SK-N-MC (cell line): ENCODE measurements around the gene RHBDL1.

Experiments
- DNase-seq: peaks from one replicate; pipeline ENCODE4 v3.0.0-alpha.2; 2011; ENCODE audit warnings: low read depth, low spot score
- H3K27ac ChIP-seq: fragments of 200-600 bp; sonication (generic); 2 replicates; pipeline ENCODE4 v1.5.1; 2016; ENCODE audit warnings: mixed run types
- H3K36me3 ChIP-seq: fragments of 200-600 bp; sonication (generic); 2 replicates; pipeline ENCODE4 v1.6.1; 2017; ENCODE audit warnings: antibody characterized with exemption, low read length, mixed read lengths; ENCODE audit not compliant: insufficient read depth
- H3K4me3 ChIP-seq: fragments of 200-600 bp; sonication (generic); 2 replicates; pipeline ENCODE4 v1.5.1; 2016
- H3K9ac ChIP-seq: fragments of 200-600 bp; sonication (generic); 2 replicates; pipeline ENCODE4 v1.8.0; 2017; ENCODE audit warnings: mixed run types, mixed read lengths; ENCODE audit not compliant: insufficient read length
- H3K9me3 ChIP-seq: fragments of 200-600 bp; sonication (generic); 2 replicates; pipeline ENCODE4 v1.6.1; 2017; ENCODE audit warnings: low read depth, mild to moderate bottlenecking, antibody characterized with exemption, low read length, moderate library complexity, mixed read lengths
- EZH2 ChIP-seq: fragments of 200-600 bp; sonication (generic); IDR thresholded peaks from one replicate; pipeline ENCODE4 v1.6.1; 2017; ENCODE audit warnings: antibody characterized with exemption
- FOXP2 ChIP-seq: optimal IDR thresholded peaks from 2 replicates; pipeline ENCODE3; 2011; ENCODE audit warnings: mild to moderate bottlenecking, moderate library complexity; ENCODE audit not compliant: insufficient read depth; ENCODE audit errors: extremely low read length, control extremely low read depth
- POLR2AphosphoS5 ChIP-seq: IDR thresholded peaks from 2 replicates; pipeline ENCODE4 v1.6.1; 2012; ENCODE audit warnings: mild to moderate bottlenecking, low read depth, low read length, borderline replicate concordance

The RHBDL1 gene

DNA sequence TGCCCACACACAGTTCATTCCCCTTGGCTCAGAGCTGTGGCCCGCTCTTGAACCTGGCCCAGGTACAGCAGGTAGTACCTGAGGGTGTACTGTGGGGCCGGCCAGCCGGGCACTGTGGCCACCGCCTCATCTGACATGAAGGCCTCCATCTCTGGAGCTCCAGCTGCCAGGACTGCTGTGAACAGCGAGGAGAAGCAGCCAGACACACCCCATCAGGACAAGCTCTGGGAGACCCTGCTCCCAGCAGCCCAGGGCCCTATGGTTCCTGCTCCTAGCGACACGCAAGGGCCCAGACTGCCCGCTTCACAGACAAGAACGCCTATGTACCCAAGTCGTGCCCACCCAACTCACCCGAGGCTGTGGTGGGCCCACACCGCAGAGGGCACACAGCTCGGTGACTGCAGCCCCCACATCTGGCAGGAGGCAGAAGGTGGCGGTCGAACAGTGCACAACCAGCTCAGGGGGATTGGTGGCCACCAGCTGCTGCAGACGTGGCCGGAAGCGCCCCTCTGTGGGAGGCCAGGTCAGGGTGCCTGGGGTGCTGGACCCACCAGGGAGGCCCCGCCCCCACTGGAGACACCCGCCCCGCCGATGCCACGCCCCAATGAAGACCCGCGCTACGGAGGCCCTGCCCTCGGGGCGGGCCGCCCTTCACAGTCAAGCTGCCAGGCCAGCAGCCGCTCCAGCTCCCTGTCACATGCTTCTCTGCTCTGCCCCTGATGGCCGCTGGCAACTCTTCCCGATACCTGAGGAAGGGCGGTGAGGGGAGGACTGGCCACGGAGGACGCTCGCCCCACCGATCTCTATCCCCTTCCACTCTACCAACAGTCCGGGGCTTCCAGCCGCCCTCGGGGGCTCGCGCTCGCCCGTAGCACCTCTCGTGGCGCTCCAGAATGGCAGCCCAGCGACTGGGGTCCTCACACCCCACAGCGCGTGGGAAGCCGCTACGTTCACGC is 3.7 kb downstream of the RHBDL1 start:
- no peak for DNase-seq
- Histone ChIP-seq H3K9ac (peak overlapping the region; percentile 85), H3K9me3 (no peaks in the 10 kb centered on the region), H3K36me3 (peaks cover 23% of the 10 kb centered on the region), H3K27ac (peak overlapping the region; percentile 91), H3K4me3 (peak overlapping the region; percentile 94)
- TF ChIP-seq FOXP2 (no peak), POLR2AphosphoS5 (no peak; the same call in 1 of the 2 replicates), EZH2 (no peak)

DNA sequence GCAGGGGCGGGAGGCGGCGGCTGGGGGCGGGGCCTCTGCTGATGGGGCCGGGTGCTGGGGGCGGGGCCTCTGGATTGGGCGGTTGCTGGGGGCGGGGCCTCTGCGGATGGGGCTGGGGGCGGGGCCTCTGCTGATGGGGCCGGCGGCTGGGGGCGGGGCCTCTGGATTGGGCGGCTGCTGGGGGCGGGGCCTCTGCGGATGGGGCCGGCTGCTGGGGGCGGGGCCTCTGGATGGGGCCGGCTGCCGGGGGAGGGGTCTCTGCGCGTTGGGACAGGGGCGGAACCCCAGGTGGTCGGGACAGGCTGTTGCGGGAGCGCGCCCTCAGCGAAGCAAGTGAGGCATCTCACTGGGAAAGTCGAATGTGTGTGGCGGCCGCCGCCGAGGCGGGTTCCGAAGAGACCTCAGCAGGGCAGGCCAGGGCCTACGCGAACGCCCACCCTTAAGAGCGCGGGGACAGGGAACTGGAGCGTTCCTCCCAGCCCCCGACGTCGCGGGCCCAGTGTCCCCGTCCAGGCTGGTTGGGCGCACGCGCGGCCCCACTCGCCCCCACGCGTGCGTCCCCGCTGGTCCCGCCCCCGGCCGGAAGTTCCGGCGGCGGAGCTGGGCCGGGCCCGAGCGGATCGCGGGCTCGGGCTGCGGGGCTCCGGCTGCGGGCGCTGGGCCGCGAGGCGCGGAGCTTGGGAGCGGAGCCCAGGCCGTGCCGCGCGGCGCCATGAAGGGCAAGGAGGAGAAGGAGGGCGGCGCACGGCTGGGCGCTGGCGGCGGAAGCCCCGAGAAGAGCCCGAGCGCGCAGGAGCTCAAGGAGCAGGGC is 4.5 kb downstream of the RHBDL1 start, which contains the start of gene STUB1:
STUB1 (plus strand) TSS at position 597 of the 811 bp plus-strand sequence; CDS start at position 713, 116 bp downstream.
- H3K9me3 ChIP-seq: no peaks in the 10 kb centered on the region
- peak within 1 kb of the TSS; percentile 91 for H3K27ac ChIP-seq
- DNase-seq: peak; percentile 52
- H3K9ac ChIP-seq: peak within 1 kb of the TSS; percentile 91
- H3K36me3 ChIP-seq: peaks cover 22% of the 10 kb centered on the region
- TF ChIP-seq FOXP2 (no peak), POLR2AphosphoS5 (peak; percentile 69; the same call in 1 of the 2 replicates), EZH2 (no peak)
- peak within 1 kb of the TSS; percentile 94 for H3K4me3 ChIP-seq

GRCh38 chr16:680625-680945 is 5.1 kb downstream of the RHBDL1 start:
- H3K9ac ChIP-seq: peak overlapping the region; percentile 91
- H3K36me3 ChIP-seq: peaks cover 22% of the 10 kb centered on the region
- TF ChIP-seq POLR2AphosphoS5 (no peak), EZH2 (no peak), FOXP2 (no peak)
- H3K9me3 ChIP-seq: no peaks in the 10 kb centered on the region
- no peak for DNase-seq
- H3K27ac ChIP-seq: peak overlapping the region; percentile 75
- peak overlapping the region; percentile 91 for H3K4me3 ChIP-seq

- Histone ChIP-seq H3K4me3 (peak overlapping the region; percentile 91), H3K27ac (peak overlapping the region; percentile 75), H3K9me3 (no peaks in the 10 kb centered on the region), H3K9ac (peak overlapping the region; percentile 91), H3K36me3 (peaks cover 22% of the 10 kb centered on the region)
- no peak for TF ChIP-seq FOXP2
- no peak for TF ChIP-seq POLR2AphosphoS5
- TF ChIP-seq EZH2: no peak
- no peak for DNase-seq
These were observed 5.7 kb downstream of the RHBDL1 start for GRCh38 chr16:680967-681745.

DNA sequence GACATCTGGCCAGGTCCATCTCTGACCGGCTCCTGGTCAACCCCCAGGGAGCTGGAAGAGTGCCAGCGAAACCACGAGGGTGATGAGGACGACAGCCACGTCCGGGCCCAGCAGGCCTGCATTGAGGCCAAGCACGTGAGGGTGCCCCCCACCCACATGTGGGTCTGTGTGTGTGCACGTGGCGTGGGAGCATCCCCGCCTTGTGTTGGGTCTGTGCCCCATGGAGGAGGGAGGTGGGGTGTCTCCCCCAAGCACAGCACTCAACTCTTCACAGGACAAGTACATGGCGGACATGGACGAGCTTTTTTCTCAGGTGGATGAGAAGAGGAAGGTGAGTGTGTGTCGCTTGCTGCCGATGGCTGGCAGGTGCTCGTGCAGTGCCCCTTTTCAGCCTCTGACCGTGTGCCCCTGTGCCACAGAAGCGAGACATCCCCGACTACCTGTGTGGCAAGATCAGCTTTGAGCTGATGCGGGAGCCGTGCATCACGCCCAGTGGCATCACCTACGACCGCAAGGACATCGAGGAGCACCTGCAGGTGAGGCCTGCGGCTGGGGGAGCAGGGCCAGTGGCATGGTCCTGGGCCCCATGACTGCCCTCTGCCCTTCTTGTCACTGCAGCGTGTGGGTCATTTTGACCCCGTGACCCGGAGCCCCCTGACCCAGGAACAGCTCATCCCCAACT is 6.4 kb downstream of the RHBDL1 start:
- no peak for DNase-seq
- H3K9ac ChIP-seq: peak overlapping the region; percentile 91
- H3K27ac ChIP-seq: no peak overlapping the region
- no peak for TF ChIP-seq FOXP2
- peak; percentile 60 for TF ChIP-seq POLR2AphosphoS5
- H3K36me3 ChIP-seq: peaks cover 22% of the 10 kb centered on the region
- peak overlapping the region; percentile 91 for H3K4me3 ChIP-seq
- H3K9me3 ChIP-seq: no peaks in the 10 kb centered on the region

DNA sequence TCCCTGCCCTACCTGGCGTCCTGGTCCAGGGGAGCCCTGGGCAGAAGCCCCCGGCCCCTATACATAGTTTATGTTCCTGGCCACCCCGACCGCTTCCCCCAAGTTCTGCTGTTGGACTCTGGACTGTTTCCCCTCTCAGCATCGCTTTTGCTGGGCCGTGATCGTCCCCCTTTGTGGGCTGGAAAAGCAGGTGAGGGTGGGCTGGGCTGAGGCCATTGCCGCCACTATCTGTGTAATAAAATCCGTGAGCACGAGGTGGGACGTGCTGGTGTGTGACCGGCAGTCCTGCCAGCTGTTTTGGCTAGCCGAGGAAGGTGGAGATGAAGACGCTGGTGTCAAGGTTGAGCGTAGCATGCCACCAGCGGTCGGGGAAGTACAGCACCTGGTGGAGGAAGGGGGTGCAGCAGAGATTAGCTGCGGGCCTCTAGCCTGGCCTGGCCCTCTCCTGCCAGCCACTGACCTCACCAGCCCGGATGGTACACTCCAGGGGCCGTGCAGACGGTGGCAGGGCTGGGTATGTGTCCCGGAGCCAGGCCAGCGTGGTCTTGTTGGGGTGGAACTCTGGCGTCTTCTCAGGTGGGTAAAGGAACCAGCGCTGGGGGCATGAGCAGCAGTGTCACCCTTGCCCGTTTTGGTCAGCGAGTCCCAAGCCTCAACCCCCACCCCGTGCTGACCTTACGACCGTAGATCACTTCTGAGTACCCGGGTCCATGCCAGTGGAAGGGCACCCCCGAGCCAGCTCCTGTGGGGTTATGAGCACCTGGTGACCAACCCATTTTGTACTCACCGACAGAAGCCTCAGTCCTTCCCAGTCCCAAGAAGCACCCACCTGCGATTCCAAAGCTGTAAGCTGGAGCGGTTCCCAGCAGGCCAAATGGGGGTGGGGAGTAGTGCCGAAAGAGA is 7.3 kb downstream of the RHBDL1 start:
- H3K27ac ChIP-seq: no peak overlapping the region
- no peak for TF ChIP-seq FOXP2
- peak; percentile 54; the same call in 1 of the 2 replicates for TF ChIP-seq POLR2AphosphoS5
- H3K9me3 ChIP-seq: no peaks in the 10 kb centered on the region
- peak overlapping the region; percentile 88 for H3K4me3 ChIP-seq
- DNase-seq: no peak
- no peak overlapping the region for H3K9ac ChIP-seq
- peaks cover 22% of the 10 kb centered on the region for H3K36me3 ChIP-seq
